ENCODE data around the gene TMEM204.
"Not testable (repeated sequence)": the region's sequence is repeated elsewhere in the genome, so short reads cannot be mapped to it uniquely, and the experiment has no call there.

The TMEM204 gene

DNA sequence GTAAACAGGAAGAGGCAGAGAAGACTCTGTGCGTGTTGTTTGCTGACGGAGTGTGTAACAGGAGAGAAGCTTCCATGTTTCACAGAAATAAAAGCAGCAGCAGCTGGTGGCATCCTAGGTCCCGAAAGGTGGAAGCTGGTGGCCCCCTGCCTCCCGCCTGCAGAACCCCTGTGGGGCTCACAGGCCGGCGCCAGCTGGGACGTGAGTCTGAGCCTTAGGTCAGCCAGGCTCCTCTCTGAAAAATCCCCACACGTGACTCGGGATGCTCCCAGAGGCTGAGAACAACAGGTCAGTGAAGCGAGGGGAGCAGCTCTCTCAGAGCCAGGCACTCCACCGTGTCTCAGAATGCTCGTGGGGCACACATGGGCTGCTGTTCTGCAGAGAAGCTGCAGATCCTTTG lies 27.4 kb downstream of the TMEM204 start:
- FAIRE-seq: no peak

DNA sequence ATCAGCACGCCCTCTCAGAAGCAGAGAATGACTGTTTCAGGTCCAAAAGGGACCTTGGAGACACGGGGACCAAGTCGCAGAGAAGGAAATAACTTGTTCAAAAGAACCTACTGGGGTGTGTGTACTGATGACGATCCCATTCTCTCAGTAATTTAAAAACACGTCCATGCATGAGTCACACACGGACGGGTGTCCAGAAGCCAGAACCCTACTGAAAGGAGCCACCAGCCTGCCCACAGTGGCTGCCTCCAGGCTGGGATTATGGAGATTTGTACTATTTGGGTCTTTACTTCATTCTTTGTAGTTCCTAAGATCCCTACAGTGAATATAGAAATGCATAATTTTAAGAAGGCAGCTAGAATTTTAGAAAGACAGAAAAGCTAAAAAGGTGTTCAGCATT lies 27.8 kb downstream of the TMEM204 start:
- no peak for FAIRE-seq

DNA sequence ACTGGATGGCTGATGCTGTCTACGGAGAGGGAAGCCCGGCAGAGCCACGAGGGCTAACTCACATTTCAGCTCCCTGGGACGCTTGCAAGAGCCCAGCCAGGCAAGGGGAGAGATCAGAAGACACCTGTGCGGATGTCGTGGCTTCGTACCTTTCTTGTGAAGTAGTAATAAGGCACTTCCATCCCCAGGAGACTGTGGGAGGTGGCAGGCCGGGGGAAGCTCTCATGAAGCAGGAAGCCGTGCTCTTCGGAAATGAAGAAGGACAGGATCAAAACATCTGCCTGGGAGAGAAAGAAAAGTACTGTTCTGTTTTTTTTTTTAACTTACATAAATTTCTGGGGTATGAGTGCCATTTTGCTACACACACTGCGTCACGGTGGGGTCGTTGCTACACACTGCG lies 28.4 kb downstream of the TMEM204 start:
- no peak for FAIRE-seq

DNA sequence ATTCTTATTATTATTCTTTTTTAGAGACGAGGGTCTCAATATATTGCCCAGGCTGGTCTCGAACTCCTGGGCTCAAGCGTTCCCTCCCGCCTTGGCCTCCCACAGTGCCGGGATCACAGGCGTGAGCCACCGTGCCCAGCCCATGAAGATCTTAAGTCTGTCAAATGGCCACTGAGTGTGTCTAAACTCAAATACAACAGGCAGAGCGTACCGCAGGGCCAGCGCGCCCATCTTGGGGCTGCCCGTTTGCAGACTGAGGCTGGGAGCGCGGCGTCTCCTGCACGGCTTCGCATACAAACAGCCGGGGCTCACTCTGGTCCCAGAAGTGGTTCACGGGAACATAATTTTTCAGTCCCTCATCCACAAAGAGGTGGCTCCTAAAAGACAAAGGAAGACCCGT lies 30.3 kb downstream of the TMEM204 start:
- FAIRE-seq: no peak

DNA sequence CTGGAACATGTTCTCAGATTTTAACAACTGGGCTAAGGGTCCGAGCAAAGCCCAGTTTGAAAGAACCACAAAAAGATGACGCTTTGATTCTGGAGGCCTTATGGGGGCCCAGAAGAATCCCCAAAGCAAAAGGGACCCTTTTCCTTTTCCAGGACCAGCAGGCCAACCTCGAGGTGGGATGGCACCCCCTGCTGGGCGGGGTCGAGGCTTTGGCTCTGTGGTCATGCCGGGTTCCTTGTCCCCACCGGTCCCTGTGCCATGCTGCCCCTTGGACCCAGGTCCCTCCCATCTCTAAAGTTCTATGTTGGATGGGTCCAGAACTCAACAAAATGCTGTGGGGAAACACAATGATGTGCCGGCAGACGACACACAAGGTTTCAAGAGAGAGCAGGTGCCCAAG lies 30.9 kb downstream of the TMEM204 start:
- FAIRE-seq: no peak

DNA sequence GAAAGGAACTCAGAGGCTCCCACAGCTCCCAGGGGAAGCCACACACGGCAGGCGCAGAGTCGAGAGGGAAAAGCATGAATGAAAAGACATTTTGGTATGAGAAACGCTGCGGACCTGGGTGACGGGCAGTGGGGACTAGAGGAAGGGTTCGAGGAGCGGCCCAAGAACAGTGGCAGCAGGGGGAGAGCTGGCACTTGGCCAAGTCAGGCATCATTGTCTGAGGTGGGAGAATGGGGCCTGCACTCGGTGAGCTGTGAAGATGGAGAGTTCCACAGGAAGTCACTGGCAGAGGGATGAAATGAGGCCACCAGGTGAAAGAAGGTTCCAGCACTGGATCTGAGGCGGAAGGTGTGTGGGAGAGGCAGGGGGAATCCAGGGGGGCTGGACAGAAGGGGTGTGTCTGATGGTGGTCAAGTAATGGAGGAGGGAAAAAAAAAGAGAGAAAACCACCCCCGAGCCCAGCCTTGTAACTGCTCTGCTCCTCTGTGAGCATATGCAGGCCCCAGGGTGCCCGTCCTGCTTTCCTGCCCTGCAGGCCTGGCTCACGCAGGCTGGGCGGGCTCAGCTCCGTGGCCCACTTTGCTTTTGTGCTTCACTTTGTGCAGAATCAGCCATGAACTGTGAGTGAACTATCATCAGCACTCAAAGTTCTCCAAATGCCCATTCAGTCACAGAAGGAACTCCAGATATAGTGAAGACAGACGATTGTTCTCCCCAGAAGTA lies 31.8 kb downstream of the TMEM204 start:
- FAIRE-seq: no peak

DNA sequence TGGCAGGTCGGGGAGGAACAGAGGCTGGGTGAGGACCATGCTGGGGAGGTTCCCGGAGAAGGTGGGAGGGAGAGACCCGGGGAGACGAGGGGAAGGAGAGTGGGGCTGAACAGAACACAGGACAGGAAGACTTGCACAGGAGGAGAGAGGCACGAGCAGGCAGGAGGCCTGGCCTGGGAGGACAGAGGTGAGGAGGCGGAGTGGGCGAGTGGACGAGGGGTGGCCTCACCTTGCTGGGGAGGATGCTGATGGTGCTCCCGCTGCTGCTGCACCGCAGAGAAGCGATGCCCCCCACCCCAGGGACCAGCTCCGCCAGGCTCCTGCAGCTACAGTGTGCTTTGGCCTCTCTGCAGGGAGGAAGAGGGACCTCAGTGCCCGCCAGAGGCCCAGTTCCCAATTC lies 34.5 kb downstream of the TMEM204 start:
- FAIRE-seq: no peak

DNA sequence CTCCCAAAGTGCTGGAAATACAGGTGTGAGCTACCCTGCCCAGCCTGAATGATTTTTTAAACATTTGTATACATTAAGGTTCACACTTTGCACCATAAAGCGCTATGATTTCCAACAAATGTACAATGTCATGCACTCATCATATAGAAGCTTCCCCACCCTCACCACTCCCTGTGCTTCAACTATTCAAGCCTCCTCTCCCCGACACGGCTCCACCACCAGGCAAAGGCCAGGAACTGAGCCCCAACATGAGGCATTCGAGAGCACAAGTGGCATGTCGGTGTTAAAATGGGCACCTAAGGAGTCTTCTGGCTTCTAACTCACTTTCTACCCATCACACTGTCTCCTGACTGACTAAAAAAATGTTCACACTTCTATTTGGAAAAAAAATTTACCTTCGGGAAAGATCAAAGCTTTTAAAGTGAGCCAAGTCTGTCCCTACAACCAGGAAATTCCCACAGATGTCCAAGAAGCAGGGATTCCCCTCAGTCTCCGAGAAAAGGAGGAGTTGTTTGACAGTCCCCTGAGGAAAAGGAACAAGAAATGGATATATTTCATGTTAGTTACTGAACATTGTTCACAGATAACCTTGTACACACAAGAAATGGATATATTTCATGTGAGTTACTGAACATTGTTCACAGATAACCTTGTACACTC lies 37.7 kb downstream of the TMEM204 start:
- FAIRE-seq: no peak

DNA sequence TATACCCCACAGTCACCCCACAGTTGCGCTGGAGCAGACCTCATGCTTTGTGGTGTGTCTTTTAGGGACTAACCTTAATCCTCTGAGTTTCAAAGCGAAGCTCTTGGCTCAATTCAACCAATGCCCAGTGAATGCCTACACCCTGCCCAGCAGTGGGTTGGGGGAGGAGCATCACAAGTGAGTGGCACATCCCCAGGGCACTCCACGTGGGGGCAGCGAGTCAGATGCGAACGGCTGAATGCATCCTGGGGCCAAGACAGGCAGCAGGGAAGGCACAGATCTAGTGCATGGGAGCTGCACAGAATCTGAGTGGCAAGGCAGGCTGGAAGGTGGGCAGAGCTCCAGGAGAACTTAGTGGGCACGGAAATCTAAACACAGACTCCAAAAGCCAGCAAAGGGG lies 39.2 kb downstream of the TMEM204 start:
- no peak for FAIRE-seq

DNA sequence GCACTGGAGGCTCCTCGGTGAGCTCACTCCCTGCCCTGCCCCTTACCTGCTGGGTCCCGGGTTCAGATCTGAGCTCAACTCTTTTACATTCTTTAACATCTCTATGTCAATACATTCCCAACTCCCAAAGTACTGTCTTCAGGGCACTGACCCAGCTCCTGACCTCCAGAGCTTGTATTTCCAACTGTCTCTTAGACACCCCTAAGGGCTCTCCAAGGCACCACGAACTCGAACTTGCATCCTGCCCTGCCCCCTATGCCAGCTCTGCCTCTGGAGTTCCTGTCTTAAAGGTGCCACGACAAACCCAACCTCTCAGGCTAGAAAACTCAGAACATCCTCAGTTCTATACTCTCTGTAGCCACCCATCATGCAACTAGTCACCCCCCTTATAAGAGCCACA lies 39.8 kb downstream of the TMEM204 start:
- FAIRE-seq: no peak

DNA sequence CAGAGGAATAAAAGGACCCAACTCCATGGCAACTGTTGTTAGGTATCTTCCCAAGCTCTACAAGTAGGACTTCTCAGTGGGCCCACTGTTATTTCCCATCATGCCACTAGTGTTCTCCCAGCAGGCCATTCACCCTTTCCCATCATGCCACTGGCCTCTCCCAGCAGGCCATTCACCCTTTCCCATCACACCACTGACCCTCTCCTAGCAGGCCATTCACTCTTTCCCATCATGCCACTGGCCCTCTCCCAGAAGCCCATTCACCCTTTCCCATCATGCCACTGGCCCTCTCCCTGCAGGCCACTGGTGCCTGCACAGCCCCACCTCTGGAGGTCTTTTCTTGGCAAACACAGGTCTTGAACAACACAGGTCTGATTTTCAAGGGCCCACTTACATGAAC lies 42.1 kb downstream of the TMEM204 start:
- FAIRE-seq: no peak

DNA sequence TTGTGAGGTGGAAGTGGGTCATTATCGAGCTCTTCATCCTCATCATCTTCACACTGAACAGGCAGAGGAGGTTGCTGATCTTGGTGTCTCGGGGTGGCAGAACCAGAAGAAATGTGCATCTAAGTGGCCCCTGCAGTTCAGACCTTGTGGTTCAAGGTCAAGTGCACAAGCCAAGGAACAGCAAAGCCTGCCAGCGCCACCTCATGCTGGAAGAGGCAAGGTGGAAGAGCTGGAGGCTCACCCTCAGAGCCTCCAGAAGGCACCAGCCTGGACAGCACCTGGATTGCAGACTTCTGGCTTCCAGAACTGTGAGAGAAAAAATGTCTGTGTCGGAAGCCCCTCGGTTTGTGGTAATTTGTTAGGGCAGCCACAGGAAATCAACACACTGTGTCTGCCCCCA lies 45.7 kb downstream of the TMEM204 start:
- no peak for FAIRE-seq

DNA sequence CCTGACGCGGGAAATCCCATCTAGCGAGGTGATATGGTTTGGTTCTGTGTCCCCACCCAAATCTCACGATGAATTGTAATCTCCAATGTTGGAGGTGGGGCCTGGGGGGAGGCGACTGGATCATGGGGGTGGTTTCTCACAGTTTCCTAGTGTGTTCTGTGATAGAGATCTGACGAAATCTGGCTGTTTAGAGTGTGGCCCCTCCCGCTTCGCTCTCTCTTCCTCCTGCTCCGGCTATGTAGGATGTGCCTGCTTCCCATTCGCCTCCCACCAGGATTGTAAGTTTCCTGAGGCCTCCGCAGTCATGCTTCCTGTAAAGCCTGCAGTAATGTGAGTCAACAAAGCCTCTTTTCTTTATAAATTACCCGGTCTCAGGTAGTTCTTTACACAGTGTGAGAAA lies 46.8 kb downstream of the TMEM204 start:
- FAIRE-seq: no peak

DNA sequence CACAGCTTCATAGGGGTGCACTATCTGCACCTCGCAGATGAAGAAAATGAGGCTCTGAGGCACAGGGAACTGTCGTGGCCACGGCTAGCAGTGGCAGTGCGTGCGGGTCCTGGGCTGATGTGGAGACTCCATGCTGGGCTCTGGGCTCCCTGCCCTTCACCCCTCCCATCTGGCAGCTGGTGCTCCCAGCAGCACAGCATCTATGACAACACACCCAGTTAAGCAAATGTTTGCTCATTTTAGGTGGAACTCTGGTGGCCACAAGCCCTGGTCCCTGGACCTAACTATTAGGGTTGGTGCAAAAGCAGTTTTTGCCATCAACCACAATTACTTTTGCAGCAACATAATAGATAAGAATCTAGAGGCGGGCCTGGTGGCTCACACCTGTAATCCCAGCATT lies 47.5 kb downstream of the TMEM204 start:
- FAIRE-seq: no peak

DNA sequence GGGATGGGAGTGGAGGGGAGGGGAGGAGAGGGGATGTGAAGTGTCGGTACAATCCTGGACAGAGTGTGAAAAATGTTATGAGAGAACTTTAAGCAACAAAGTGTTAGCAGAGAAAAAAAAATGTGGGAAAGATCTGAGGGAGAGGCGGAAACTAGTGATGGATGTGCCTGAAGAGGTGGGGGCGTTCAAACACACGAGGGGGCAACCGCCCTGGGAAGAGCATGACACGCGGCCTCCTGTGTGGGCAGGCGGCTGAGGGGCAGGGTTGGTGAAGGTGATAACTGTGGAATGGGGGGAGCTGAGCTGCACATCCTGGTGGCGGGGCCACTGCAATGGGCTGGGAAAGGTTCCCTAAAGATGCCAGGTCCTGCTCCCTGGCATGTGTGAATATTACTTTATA lies 48.3 kb downstream of the TMEM204 start:
- no peak for FAIRE-seq

DNA sequence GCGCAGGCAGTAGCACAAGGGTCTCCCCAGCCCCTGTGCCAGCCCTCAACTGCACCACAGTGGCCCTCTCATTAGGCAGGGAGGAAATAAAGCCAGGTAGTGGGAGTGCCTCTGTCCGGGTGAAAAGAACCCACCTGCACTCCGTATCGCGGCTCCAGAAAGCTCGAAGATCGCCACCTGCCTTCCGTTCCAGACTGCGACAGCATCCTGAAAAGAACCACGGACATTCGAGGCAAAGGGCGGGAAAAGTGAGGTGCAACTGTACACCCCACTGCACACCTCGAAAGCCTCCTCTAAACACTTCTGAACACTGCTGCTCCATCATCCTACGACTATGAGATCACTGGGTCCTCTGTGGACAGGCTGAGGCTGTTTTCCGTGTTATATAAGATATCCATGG lies 49.7 kb downstream of the TMEM204 start:
- FAIRE-seq: no peak

DNA sequence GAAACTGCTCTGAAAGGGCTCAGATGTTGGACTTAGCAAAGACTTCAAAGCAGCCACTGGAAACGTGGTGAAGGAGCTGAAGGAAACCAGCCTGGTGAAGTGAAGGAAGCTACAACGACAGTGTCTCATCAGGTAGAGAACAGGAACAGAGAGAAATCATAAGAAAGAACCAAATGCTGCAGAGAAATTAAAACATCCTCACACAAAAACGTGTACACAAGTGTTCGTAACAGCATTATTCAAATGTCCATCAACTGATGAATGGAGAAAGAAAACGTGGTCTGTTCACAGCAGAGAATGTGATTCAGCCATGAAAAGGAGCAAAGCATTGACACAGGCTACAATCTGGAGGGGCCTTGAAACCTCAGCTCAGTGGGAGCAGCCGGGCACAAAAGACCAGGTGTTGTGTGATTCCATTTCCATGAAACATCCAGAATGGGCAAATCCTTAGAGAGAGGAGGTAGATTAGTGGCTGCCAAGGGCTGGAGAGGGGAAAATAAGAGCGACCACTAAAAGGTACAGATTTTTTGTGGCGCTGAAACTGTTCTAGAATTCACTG lies 51.5 kb downstream of the TMEM204 start:
- no peak for FAIRE-seq

DNA sequence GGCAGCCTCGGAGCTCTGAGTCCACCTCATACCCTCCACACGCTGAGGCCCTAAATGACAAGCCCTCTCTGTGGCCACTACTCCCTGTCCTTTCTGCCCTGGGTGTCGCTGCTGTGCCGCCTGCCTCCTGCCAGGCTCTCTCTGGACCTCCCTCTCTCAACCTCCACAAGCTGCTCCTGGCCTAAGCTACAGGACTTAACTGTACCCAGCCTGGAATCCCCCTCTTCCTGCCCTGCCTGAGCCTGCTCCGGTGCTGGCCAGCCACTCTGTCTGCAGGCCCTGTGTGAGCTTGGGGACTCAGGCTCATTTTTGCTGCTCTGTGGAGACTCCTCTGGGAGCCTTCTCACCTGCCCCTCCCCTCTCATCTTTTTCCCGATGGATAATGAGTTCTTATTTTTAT lies 56.9 kb downstream of the TMEM204 start:
- no peak for FAIRE-seq

DNA sequence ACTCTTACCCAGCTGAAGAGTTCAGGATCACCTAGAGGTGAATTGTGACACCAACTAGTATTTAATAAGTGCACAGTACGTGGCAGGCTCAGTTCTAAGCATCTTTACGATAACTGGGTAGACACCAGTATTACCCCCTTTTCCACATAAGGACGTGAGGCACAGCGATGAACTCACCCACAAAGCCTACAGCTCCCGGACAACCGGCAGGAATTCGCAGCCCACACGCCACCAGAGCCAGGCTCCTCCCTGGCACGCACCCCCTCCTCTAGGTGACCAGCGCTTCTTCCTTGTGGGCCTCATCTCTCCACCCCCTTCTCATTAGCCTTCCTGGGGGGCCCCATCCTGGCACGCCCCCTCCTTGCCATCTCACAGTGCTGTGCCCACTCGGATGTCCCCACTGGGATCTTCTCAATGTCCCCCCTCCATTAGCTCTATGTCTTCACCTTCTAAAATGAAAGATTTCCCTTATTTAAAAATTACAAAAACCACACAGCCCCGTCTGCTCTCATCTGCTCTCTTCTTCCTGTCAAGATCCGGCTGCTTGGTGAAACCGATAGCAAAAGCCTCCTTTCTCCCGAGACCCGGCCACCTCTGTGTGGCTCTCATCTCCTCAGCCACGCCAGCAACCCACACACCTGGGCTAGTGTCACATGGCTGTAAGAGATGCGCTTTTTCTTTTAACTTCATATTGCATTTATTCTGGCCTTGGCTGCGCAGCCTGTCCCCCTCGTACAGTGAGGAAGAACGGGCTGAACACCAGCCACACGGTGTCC lies 57.7 kb downstream of the TMEM204 start:
- FAIRE-seq: no peak

DNA sequence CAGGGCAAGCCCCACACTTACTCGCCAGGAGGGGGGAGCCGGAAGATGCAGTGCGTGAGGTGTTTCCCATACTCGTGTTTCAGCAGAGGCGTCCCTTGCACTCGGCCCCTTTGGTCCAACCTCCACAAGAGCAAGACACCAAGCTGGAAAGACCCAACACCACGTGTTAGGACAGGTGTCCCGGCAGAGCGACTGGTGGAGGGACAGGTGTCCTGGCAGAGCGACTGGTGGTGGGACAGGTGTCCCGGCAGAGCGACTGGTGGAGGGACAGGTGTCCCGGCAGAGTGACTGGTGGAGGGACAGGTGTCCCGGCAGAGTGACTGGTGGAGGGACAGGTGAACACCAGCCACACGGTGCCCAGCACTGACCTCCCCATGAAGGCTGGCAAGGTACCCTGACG lies 59.0 kb downstream of the TMEM204 start:
- no peak for FAIRE-seq

DNA sequence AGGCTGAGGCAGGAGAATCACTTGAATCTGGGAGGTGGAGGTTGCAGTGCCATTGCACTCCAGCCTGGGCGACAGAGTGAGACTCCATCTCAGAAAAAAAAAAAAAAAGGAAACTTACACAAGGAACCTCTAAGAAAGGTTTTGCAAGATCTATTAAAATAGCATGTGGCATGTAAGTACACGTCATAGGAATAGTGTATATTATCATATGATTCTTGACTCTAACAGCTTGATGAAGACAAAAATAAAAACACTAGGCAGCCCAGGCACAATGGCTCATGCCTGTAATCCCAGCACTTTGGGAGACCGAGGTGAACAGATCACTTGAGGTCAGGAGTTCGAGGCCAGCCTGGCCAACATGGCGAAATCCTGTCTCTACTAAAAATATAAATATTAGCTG lies 62.0 kb downstream of the TMEM204 start:
- FAIRE-seq: not testable (repeated sequence)

DNA sequence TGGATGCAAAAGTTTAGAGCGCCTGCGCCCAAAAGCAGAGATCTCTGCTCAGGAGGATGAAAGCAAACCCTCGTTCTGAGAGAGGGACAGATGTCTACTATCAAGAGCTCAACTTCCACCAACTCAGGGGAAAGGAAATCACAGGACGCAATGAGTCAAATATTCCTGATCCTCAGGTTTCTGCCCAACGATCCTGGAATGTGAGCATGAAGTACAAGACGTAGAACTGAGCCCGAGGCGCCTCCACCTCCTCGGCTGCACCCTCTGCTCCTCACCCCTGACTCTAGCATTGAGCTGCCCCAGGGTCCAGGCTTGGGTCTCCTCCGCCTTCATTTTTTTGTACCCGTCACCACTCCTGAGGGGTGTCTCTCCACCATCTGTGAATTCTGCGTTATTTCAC lies 63.0 kb downstream of the TMEM204 start:
- no peak for FAIRE-seq

DNA sequence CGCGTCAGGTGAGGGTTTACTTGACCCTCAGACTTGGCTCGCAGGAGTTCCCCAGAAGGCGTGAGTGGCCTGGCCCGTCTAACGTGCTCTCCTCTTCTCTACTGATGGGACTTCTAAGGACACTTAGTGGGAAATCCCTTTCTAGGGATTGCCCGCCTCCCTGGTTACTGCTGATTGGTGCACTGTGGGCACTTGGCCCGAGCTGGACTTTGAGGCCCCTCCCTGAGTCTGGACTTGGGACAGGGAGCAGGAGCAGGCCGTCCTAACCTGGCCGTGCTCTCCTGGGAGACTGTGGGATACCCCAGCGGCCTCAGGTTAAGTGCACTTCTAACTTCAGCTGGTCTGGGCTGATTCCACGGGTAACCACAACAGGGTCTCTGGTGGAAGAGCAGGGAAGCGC lies 63.7 kb downstream of the TMEM204 start:
- FAIRE-seq: no peak

DNA sequence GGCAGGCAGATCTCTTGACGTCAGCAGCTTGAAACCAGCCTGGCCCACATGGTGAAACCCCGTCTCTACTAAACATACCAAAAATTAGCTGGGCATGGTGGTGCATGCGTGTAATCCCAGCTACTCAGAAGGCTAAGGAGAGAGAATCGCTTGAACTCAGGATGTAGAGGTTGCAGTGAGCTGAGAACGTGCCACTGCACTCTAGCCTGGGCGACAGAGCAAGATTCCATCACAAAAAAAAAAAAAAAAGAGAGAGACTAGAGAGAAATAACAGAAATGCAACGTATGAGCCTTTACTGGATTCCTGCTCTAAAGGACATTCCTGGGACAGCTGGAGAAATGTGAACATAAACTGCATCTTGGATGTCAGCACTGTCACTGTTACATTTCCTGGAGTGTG lies 67.6 kb downstream of the TMEM204 start:
- no peak for FAIRE-seq
